Measurements from ENCODE around the gene HRCT1. TPM values are rescaled to one million over a fixed set of nuclear protein-coding genes. Genes with fewer than 3 reads are reported as not detected.

HRCT1 gene
- total and polyA plus RNA-seq, 2 of the 4 experiments (the other 2 are of a cell fraction) = 1.1 to 3.9 TPM

GRCh38 chr9:35935261-35935660 is 29.3 kb downstream of the HRCT1 start:
- Histone ChIP-seq H4K20me1 (ENCODE audit: insufficient read depth, low read length) (no peaks in the 10 kb centered on the region), H2AFZ (replicated peaks; ENCODE audit: low read length, poor library complexity) (no peak overlapping the region), H3K23ac (ENCODE audit: low read depth, low read length) (peak overlapping the region; percentile 98; the same call in 1 of the 2 replicates), H2AK9ac (replicated peaks; ENCODE audit: low read depth, low read length, poor library complexity) (no peak overlapping the region), H3K27me3 (ENCODE audit: control insufficient read depth, insufficient read depth, low read length) (no peaks in the 10 kb centered on the region), H2AK5ac (ENCODE audit: low read depth, low read length) (peak overlapping the region; percentile 62; the same call in 1 of the 2 replicates), H3K36me3 (ENCODE audit: control insufficient read depth, insufficient read depth, low read length) (no peaks in the 10 kb centered on the region), H3K4me1 (ENCODE audit: control insufficient read depth, insufficient read depth, low read length) (peaks cover 14% of the 10 kb centered on the region), H3K79me1 (ENCODE audit: low read depth in 1 of 2, low read length in 2 of 2) (peaks cover 0 to 4% of the 10 kb centered on the region in 2 experiments; a peak in 1 of 4 replicates), H3K9ac (ENCODE audit: low read depth, low read length) (no peak overlapping the region), H3K9me1 (ENCODE audit: insufficient read depth, low read length) (peaks cover 12% of the 10 kb centered on the region; the same call in 1 of the 2 replicates), H3K9me3 (ENCODE audit: control insufficient read depth, insufficient read depth, low read length) (no peaks in the 10 kb centered on the region), H3K56ac (ENCODE audit: extremely low read depth, insufficient read depth, low read length) (0 out of 2 replicates have a peak overlapping the region, but pooled peaks have one; percentile 71), H3K4me2 (ENCODE audit: low read depth, low read length) (no peak overlapping the region; the same call in 1 of the 2 replicates), H3K14ac (replicated peaks; ENCODE audit: low read depth, low read length) (peak overlapping the region; percentile 41), H3K4me3 (ENCODE audit: insufficient read depth, low read depth, low read length) (no peak overlapping the region), H3K27ac (ENCODE audit: insufficient read depth, low read length) (peak overlapping the region; percentile 26; the same call in 1 of the 2 replicates), H2BK15ac (ENCODE audit: low read depth, low read length) (peak overlapping the region; percentile 59; the same call in 2 of the 3 replicates), H2BK5ac (ENCODE audit: low read depth, low read length, poor library complexity, severe bottlenecking) (peak overlapping the region; percentile 100), H4K5ac (ENCODE audit: low read depth, low read length) (no peak overlapping the region; the same call in 1 of the 2 replicates), H4K8ac (ENCODE audit: low read depth in 2 of 2, low read length in 2 of 2) (peak overlapping the region; percentile 40 to 73; a peak in 3 of 4 replicates), H4K91ac (ENCODE audit: insufficient read depth, low read depth, low read length) (peak overlapping the region; percentile 76), H2BK20ac (ENCODE audit: low read depth, low read length) (peak overlapping the region; percentile 94), H3K18ac (ENCODE audit: low read depth, low read length) (peak overlapping the region; percentile 25; the same call in 1 of the 2 replicates), H2BK120ac (ENCODE audit: low read depth, low read length) (peak overlapping the region; percentile 91), H3K4ac (ENCODE audit: low read depth, low read length) (peak overlapping the region; percentile 78)
- POLR2A ChIA-PET (ENCODE audit: unreplicated experiment) = no interaction called here
- CTCF ChIA-PET = interaction anchor here (0.7 to 1.5 kb wide), 2 partner anchors 11 to 353 kb away, joined by 3 read pairs; no protein-coding TSS in a partner anchor
- intact Hi-C loops (cut with micrococcal nuclease) (no loop called here), in situ Hi-C loops (cut with MboI; ENCODE audit: low sequenced_read_pairs) (no loop called here), dilution Hi-C loops (cut with HindIII; ENCODE audit: low sequenced_read_pairs, unreplicated experiment) (no loop called here)
- no CpG with 5 or more reads among the region's 4 CpGs for WGBS, 2 experiments (ENCODE audit: extremely low coverage in 2 of 2, insufficient read length in 1 of 2)
- peak; percentile 84 for DNase-seq
- no peak for ATAC-seq (ENCODE audit: low read depth)
- TF ChIP-seq USF2 (IDR thresholded peaks at IDR 0.05; ENCODE audit: low read depth, low read length) (no peak), NFE2L2 (IDR thresholded peaks at IDR 0.05; ENCODE audit: low read depth, low read length) (0 out of 2 replicates have a peak, but pooled peaks have one; percentile 16), FOS (IDR thresholded peaks at IDR 0.05; ENCODE audit: low read depth, low read length) (peak; percentile 44; the same call in 1 of the 2 replicates), CEBPB (IDR thresholded peaks at IDR 0.05; ENCODE audit: low read depth, low read length) (peak; percentile 87), RCOR1 (IDR thresholded peaks at IDR 0.05; ENCODE audit: insufficient replicate concordance, low read length) (no peak), SMC3 (IDR thresholded peaks at IDR 0.05; ENCODE audit: low read depth, low read length) (no peak), MAFK (IDR thresholded peaks at IDR 0.05; ENCODE audit: low read depth, low read length) (peak; percentile 19; the same call in 1 of the 2 replicates), RFX5 (IDR thresholded peaks at IDR 0.05; ENCODE audit: low read depth, low read length) (no peak), BHLHE40 (IDR thresholded peaks at IDR 0.05; ENCODE audit: low read depth, low read length) (no peak), POLR2A (IDR thresholded peaks at IDR 0.05; ENCODE audit: low read depth, low read length) (no peak)
- no TSS peak for BruUV-seq (replicated peaks)

All from IMR-90 (cell line).